NCI-H526 (cell line): ENCODE data around the gene LRRC10B.
A peak's percentile ranks its signal among the peaks of the same experiment; 100 is the strongest.

Source experiments
- DNase-seq, 2 experiments: peaks; one replicate each; lab custom pipeline; 2025; lab: John Stamatoyannopoulos, UW

Gene LRRC10B

DNA sequence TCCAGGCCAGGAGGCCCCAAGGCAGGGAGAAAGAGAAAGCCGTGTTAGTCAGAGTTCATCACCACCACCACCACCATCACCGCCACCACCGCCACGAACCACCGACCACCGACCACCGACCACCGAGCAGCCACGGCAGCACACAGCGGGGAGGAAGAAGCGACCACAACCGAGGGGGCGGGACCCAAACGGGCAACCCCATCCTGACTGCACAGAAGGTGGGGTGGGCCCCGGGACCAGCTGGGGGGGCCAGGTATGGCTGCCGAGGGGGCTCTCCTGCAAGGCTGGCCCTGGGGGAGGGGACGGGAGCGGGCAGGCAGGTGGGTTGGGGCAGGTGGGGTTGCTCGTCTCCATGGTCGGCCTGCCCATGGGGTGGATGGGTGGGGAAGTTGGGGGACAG is 38.1 kb downstream of the LRRC10B start:
- DNase-seq = no peak

DNA sequence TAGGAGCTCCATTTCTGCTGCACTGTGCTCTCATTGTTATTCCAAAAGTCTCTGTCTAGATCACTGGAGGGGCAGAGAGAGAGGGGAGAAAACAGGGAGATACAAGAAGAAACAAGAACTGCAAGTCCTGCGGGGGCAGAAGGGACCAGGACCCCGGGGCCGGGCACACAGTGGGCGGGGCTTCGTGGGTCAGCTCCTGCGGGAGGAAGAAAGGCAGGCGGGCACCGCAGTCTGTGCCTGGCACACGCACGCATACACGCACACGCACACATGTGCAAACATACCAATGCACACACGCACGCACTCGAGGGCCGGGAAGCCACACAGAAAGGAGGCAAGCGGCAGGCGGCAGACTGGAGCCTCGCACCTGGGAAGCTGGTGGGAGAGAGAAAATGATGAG is 38.7 kb downstream of the LRRC10B start:
- no peak for DNase-seq

DNA sequence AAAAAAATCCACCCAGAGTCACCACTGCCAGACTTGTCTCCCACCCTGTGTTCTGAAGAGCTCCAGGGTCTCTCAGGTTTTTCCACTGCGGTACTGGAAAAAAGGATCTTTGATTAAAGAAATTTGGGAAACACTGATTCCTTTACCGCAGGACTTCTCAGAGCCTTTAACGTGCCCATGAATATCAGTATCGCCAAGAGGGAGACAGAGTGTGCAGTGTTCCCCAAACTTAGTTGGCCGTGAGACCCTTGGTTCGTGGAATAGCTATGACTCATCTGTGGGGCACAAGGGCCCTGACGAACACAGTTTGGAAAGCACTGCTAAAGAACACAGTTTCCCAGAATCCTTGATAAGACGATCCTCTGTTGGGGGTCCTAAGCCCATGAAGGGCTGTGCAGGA is 40.6 kb downstream of the LRRC10B start:
- DNase-seq = no peak

DNA sequence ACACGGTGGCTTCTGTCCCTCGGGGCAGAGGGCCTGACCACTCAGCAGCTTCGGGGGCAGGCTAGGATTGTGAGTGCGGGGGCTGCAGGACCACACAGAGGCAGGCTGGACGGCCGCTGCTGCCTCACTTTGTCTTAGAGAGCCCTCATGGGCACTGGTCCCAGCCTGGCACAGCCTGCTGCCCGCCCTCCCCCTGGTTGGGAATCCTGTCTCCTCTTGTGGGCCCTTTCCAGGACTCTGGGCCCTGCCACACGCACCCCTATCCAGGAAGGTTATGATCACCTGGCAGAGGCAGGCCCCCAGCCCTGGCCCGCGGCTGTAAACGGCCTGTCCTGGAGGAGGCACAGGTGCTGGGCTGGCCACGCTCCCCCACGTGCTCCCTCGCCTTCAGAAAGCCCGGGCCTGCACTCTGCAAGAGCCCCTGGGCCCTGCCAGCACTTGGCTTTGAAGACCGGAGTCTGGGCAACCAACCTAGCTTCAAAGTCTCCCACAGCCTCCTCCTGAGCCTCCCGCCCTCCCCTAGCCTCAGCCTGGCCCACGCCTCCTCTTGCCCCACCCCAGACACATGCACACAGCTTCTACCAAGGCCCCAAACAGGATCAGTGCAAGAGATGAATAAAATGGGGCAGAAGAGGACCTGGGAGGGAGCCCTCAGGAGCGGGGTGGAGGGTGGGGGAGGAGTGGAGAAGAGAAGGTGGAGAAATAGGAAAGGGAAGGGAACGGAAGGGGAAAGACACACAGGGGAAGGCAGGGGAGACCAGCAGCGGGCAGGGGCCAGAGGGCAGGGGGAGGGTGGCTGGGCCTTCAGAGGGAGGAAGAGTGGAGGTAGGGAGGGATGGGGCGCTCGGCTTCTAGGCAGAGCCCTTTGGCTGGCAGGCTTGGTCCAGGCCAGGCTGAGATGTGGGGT is 41.4 kb downstream of the LRRC10B start:
- no peak for DNase-seq

DNA sequence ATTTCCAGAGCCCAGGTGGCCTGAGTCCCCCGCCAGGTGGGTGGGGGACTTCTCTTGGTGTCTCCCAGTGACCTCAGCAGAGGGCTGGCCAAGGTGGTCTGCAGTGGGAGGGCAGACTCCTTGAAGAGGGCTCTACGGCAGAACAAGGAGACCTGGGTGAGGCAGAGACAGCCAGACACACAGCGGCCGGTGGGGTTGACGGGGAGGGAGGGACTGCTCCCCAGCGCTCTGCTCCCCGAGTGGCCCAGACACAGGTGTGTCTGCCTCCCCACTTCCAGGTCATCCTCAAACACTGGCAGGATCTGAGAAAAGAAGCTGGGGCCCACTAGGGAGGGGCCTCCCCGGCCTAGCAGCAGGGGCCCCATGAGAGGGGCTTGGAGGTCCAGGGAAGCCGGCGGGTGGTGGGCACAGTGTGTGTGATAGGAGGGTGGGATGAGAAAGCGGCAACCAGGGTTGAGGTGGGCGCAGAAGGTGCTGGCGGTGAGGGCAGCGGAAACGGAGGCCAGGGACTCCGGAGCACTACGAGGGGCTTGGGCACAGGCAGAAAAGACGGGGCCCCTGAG is 42.2 kb downstream of the LRRC10B start:
- no peak for DNase-seq

DNA sequence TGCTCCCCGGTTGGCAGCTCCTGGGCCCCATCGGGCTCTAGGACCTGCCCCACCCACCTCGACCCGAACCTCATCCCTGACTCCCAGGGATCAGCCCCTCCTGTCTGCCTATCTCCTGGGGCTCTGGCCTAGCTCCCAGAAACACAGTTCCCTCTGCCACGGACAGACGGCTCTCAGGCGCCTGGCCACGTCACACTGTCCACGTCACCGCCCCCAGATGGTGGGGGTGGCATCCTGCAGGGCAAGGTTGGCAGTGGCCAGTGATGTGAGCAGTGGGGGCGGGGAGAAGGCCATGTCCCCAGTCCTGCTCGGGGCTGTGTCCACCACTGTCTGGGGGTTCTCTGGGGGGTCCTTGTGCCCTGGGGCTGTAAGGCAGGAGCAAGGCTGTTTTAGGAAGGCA is 43.1 kb downstream of the LRRC10B start:
- no peak for DNase-seq

DNA sequence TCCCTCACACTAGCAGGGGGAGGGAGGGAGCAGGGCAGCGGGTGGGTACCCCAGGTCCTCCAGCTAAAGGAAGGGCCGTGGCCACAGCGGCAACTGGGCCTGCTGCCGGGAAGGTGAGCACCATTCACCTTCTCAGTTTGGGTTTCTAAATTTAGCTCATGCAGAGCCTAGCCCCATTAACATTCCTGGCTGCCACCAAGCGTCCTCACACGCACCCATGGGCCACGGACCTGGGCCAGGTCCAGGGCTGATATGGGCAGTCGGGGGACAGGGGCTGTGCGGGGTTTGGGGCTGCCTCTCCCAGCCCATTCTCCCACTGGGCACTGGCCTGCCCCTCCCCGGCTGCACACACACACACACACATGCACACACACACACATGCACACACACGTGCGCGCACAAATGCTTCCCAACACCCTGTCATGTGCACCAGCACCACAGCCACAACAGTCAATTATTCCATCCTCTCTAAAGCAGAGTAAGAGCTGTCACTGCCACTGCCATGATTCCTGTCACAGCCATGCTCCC is 43.6 kb downstream of the LRRC10B start:
- no peak for DNase-seq

DNA sequence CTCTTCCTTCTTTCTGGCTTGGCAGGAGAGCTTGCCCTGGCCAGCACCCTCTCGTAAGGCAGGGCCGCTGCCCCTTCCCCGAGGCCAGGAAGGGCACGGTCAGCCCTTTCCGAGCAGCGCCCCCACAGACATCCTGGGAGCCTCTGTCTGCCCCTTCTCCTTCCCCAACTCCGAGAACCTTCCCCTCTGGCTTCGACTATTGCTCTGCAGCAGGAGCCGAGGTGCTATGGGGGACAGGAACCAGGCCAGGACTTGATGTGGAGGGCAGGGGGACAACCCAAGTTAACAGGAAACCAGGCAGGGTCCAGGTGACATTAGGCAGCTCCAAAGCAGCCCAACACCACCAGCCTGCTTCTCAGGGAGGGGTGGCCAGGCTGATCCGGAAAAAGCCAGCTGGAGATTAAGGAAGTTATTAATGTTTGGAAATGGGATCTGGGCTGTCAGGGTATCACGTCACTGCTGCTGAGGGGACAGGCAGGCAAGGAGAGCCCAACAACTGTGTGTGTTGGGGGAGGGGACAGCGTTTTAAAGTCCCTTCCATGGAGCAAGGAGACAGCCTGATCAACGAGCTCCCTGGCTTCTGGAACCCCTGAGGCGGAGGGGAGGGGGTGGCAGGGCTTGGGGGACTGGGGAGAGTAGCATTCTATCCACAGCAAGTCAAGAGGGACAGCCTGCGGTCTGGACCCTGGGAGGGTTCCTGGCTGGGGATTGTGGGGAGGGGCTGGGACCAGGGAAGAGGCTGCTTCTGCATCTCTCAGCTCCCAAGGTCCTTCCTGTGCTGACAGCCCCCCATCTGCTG is 45.0 kb downstream of the LRRC10B start:
- peak in 1 of 2 experiments; percentile 53 for DNase-seq

DNA sequence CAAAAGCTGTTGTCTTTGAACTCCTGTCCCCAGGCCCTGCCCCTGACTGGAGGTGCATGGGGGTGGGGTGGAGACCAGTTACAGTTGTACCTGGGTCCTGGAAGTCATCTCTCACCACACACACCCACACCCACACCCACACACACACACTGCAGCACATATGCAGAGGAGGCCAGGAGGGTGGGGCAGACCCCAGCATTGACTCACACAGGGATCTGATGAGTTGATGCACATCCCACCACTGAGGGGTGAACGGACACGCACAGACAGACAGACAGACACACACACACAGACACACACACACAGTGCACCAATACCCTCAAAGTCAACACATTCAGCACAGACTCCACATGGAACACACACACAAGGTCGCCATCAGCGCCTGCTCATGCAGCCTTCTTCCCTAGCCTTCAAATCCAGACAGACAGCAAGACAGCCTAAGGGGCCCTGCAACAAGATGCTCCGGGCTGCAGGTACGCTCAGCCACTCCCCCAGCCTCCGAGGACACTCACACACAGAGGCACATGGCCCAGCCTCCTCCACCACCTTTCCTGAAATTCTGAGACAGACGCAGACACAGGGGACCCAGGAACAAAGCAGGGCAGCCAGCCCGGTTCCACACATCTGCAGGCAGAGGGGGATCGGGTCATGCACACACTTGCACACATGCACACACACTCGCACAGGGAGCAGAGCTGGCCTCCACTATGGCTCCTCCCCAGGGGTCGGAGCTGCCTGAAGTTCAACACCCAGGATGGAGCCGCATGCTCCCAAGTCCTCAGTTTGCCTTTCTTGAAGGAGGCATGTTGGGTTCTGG is 45.8 kb downstream of the LRRC10B start:
- DNase-seq = peak in 1 of 2 experiments; percentile 35

DNA sequence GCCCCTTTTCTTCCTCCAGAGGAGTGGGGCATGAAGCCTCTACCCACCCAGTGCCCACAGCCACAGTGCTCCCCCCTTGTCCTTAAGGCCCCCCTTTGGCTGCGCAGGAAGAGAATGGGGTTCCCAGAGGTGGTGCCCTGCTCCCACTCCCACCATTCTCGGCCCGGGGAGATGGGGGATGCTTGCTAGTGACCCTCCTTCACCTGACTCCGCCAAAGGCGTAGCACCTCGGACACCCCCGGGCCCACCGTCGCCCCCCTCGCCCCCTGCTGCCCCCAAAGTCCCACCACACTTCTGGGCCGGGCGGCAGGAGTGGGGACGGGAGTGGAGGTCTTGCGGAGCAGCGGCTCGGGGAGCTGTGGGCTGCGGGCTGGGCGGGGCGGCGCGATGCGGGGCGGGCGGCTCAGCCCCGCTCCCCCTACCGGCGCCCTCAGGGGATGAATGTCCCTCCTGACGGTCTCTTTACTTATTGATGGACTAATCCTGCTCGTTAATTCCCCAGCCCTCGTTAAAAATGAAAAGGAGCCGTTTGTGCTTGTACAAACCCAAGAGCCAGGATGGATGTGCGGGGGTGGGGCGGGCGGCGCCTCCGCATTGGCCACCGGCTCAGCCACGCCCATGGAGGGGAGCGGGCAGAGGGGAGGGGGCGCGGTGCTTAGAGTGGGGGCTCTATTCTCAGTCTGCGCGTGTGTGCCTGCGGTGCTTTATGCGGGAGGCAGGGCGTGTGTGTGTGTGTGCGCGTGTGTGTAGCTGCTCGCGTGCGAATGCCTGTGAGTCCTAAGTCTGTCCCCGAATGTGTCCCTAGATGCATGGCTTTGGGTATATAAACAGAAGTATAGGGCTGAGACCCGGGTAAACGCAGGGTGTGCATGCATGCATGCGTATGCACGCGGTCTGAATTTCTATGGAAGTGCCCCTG is 46.8 kb downstream of the LRRC10B start:
- DNase-seq = peak; percentile 52 to 72

DNA sequence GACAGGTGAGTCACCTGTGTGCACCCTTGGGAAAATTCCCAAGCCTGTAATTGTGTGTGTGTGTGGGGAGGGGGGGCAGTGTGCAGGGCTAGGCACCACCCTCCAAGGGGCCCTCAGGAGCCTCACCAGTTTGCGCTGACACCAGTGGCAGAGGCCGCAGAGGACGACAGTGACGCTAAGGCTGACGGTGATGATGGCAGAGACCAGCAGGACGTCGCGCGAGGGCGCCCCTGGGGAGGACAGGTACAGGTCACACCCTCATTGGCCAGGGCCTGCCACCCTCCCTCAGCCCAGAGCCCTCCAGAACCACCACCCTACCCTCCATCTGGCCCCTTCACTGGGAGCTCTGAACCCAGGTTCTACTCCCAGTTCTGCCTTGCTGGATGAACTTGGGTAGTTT is 47.4 kb downstream of the LRRC10B start:
- DNase-seq = no peak

DNA sequence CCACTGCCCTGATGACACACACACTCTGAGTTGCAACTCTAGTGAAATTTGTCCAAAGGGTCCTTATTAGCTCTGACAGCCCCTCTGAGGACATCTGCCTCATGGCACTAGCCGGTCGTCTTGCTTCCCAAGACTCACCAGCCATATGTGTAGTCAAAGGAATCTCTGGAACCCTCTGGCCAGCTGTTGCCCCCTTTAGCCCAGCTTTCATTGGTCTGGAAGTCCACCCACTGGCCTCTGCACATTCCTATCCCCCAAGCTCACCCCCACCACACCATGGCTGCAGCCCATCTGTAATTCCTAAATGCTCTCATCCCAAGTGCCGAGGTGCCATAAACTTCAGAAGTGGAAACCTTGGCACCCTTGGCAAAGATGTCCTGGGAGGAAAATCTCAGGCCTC is 48.1 kb downstream of the LRRC10B start:
- no peak for DNase-seq
